ENCODE data around the gene IZUMO3.

IZUMO3 gene

GRCh38 chr9:24518545-24518944, 27.2 kb downstream of the IZUMO3 start:
- H3K79me2 ChIP-seq (ENCODE audit: insufficient read depth, low read length) = no peaks in the 10 kb centered on the region
- no peak overlapping the region for H3K4me3 ChIP-seq (ENCODE audit: low read depth, low read length, poor library complexity, severe bottlenecking)
- no peaks in the 10 kb centered on the region for H3K36me3 ChIP-seq (ENCODE audit: insufficient read depth, low read length)
- H3K4me2 ChIP-seq (ENCODE audit: low read length) = no peak overlapping the region
- H3K9me2 ChIP-seq (ENCODE audit: low read depth, low read length) = no peaks in the 10 kb centered on the region
- TF ChIP-seq CTCF (IDR thresholded peaks at IDR 0.05; ENCODE audit: low read length) (no peak), EZH2 (IDR thresholded peaks at IDR 0.05; ENCODE audit: borderline replicate concordance, low read length) (no peak)
- H3K27me3 ChIP-seq (ENCODE audit: insufficient read depth, low read length) = no peaks in the 10 kb centered on the region
- no peak overlapping the region for H3K27ac ChIP-seq (ENCODE audit: low read depth, low read length, poor library complexity, severe bottlenecking)
- H3K9me3 ChIP-seq (ENCODE audit: low read length) = no peaks in the 10 kb centered on the region
- no peaks in the 10 kb centered on the region for H3K4me1 ChIP-seq (ENCODE audit: insufficient read depth, low read length, severe bottlenecking)
- H3K9ac ChIP-seq (ENCODE audit: low read length) = no peak overlapping the region
- no peaks in the 10 kb centered on the region for H4K20me1 ChIP-seq (ENCODE audit: insufficient read depth, low read length)
- no peak overlapping the region for H2AFZ ChIP-seq (ENCODE audit: low read length)
- no peaks in the 10 kb centered on the region for H3F3A ChIP-seq (ENCODE audit: insufficient read depth, low read length)

- H4K20me1 ChIP-seq (ENCODE audit: insufficient read depth, low read length) = no peaks in the 10 kb centered on the region
Observed at GRCh38 chr9:24516463-24516862, 29.2 kb downstream of the IZUMO3 start.

GRCh38 chr9:24509850-24510249, 35.8 kb downstream of the IZUMO3 start:
- no peaks in the 10 kb centered on the region for H3K79me2 ChIP-seq (ENCODE audit: insufficient read depth, low read length)
- TF ChIP-seq CTCF (IDR thresholded peaks at IDR 0.05; ENCODE audit: low read length) = no peak

More at GRCh38 chr9:24516463-24516862, 29.2 kb downstream of the IZUMO3 start:
- H3F3A ChIP-seq (ENCODE audit: insufficient read depth, low read length) = no peaks in the 10 kb centered on the region
- H3K27ac ChIP-seq (ENCODE audit: low read depth, low read length, poor library complexity, severe bottlenecking) = no peak overlapping the region
- no peaks in the 10 kb centered on the region for H3K9me3 ChIP-seq (ENCODE audit: low read length)
- no peaks in the 10 kb centered on the region for H3K4me1 ChIP-seq (ENCODE audit: insufficient read depth, low read length, severe bottlenecking)
- H3K9me2 ChIP-seq (ENCODE audit: low read depth, low read length) = no peaks in the 10 kb centered on the region
- H3K36me3 ChIP-seq (ENCODE audit: insufficient read depth, low read length) = no peaks in the 10 kb centered on the region
- no peak overlapping the region for H3K9ac ChIP-seq (ENCODE audit: low read length)
- no peak overlapping the region for H2AFZ ChIP-seq (ENCODE audit: low read length)
- no peaks in the 10 kb centered on the region for H3K79me2 ChIP-seq (ENCODE audit: insufficient read depth, low read length)
- no peak for TF ChIP-seq EZH2 (IDR thresholded peaks at IDR 0.05; ENCODE audit: borderline replicate concordance, low read length)
- H3K4me2 ChIP-seq (ENCODE audit: low read length) = no peak overlapping the region
- H3K27me3 ChIP-seq (ENCODE audit: insufficient read depth, low read length) = no peaks in the 10 kb centered on the region
- H3K4me3 ChIP-seq (ENCODE audit: low read depth, low read length, poor library complexity, severe bottlenecking) = no peak overlapping the region

GRCh38 chr9:24504521-24504920, 41.2 kb downstream of the IZUMO3 start:
- no peak overlapping the region for H2AFZ ChIP-seq (ENCODE audit: low read length)
- H3K4me1 ChIP-seq (ENCODE audit: insufficient read depth, low read length, severe bottlenecking) = no peaks in the 10 kb centered on the region
- no peak overlapping the region for H3K27ac ChIP-seq (ENCODE audit: low read depth, low read length, poor library complexity, severe bottlenecking)
- no peaks in the 10 kb centered on the region; the same call in 1 of the 2 replicates for H3K9me2 ChIP-seq (ENCODE audit: low read depth, low read length)
- H4K20me1 ChIP-seq (ENCODE audit: insufficient read depth, low read length) = no peaks in the 10 kb centered on the region
- H3K27me3 ChIP-seq (ENCODE audit: insufficient read depth, low read length) = no peaks in the 10 kb centered on the region
- no peak for TF ChIP-seq CTCF (IDR thresholded peaks at IDR 0.05; ENCODE audit: low read length)
- TF ChIP-seq EZH2 (IDR thresholded peaks at IDR 0.05; ENCODE audit: borderline replicate concordance, low read length) = no peak
- H3K4me3 ChIP-seq (ENCODE audit: low read depth, low read length, poor library complexity, severe bottlenecking) = no peak overlapping the region
- no peak overlapping the region for H3K4me2 ChIP-seq (ENCODE audit: low read length)
- H3K36me3 ChIP-seq (ENCODE audit: insufficient read depth, low read length) = no peaks in the 10 kb centered on the region
- no peaks in the 10 kb centered on the region for H3F3A ChIP-seq (ENCODE audit: insufficient read depth, low read length)
- no peaks in the 10 kb centered on the region for H3K79me2 ChIP-seq (ENCODE audit: insufficient read depth, low read length)
- H3K9me3 ChIP-seq (ENCODE audit: low read length) = no peaks in the 10 kb centered on the region
- no peak overlapping the region for H3K9ac ChIP-seq (ENCODE audit: low read length)

More at GRCh38 chr9:24509850-24510249, 35.8 kb downstream of the IZUMO3 start:
- H3K36me3 ChIP-seq (ENCODE audit: insufficient read depth, low read length) = no peaks in the 10 kb centered on the region
- no peaks in the 10 kb centered on the region for H3F3A ChIP-seq (ENCODE audit: insufficient read depth, low read length)
- no peaks in the 10 kb centered on the region for H3K9me3 ChIP-seq (ENCODE audit: low read length)
- H2AFZ ChIP-seq (ENCODE audit: low read length) = no peak overlapping the region
- H4K20me1 ChIP-seq (ENCODE audit: insufficient read depth, low read length) = no peaks in the 10 kb centered on the region
- no peak overlapping the region for H3K9ac ChIP-seq (ENCODE audit: low read length)
- H3K4me1 ChIP-seq (ENCODE audit: insufficient read depth, low read length, severe bottlenecking) = no peaks in the 10 kb centered on the region
- H3K27ac ChIP-seq (ENCODE audit: low read depth, low read length, poor library complexity, severe bottlenecking) = no peak overlapping the region
- H3K27me3 ChIP-seq (ENCODE audit: insufficient read depth, low read length) = no peaks in the 10 kb centered on the region
- no peak overlapping the region for H3K4me2 ChIP-seq (ENCODE audit: low read length)
- H3K4me3 ChIP-seq (ENCODE audit: low read depth, low read length, poor library complexity, severe bottlenecking) = no peak overlapping the region
- no peaks in the 10 kb centered on the region for H3K9me2 ChIP-seq (ENCODE audit: low read depth, low read length)
